SKM-1 (cell line): ENCODE data around the gene TBC1D19.

Experiments
- DNase-seq: peaks from one replicate; lab custom pipeline; 2025; ENCODE audit not compliant: unreplicated experiment; lab: John Stamatoyannopoulos, UW

TBC1D19 gene

DNA sequence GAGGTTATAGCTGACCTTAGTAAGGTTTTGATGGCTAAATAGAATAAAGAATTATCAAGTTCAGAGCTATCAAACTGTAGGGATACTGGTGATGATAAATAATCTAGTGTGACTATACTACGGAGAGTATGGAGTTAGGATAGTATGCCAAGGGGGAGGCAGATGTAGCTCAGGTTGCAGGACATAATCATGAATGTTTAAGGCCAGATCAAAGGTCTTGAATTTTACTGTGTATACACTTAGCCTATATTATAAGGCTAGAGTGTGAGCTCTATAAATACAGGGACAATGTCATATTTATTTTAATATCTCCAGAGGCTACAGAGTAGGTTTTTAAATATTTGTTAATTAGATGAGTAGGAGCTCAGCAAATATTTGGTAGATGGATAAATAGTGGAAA, 145.7 kb downstream of the TBC1D19 start:
- no peak for DNase-seq

DNA sequence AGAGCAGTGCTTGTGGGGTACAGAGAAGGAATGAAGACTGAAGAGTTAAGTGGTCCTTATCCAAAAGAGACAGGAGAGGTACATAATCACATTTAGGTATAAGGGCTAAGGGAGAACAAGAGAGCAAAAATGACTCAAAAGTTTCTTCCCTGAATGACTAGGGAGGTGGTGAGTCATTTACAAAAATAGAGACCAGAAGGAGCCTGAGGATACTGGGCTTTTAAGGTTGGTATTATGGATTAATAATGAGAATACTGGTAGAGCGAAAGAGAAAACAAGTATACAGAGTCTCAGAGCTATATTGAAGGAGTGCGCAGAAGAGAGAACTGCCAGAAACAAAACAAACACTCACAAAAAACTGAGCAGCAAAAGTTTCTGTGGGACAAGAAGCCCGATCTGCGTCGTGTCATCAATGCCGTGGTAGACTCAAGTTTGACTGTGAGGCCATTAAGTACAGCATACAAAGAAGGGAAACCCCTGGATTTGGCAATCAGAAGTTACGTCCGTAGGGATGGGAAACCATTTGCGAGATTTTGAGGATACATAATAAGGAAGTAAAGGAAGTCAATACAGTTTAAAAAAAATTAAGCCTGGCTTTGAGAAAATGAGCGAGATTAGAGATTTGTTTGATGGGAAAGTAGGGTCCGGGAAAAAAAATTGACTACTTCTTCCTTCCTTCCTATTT, 147.6 kb downstream of the TBC1D19 start:
- no peak for DNase-seq

DNA sequence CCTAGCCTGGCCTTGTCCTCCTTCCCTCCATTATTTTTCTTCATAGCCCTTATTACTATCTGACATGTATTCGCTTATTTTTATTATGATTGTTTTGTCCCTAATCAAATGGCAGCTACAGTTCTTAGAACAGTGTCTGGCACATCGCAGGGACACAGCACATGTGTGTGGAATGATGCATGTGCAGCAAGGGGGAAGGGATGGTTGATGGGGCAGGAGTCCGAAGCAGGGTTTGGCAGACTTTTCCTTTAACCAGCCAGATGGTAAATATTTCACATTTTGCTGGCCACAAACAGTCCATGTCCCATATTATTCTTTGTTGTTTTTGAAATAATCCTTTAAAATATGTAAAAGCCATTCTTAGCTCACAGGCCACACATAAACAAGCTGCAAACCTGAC, 148.5 kb downstream of the TBC1D19 start:
- DNase-seq = no peak

DNA sequence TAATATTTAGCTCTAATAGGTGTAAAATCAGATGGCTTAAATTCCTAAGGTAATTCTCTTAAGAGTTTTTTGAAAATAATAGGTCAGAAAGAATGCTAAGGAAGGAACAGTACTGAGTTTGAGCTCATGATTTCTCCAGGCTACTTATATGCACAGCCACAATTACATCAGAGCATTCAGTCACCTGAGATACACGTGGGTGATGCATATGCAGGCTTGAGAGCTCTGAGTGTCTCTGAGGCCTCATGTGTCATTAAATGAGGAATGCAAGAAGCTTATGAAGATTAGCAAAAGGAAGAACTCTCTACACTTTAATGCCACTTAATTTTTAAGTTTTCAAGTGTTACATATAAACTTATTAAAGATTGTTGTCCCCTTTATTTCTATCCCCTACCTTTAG, 152.7 kb downstream of the TBC1D19 start:
- DNase-seq = no peak

DNA sequence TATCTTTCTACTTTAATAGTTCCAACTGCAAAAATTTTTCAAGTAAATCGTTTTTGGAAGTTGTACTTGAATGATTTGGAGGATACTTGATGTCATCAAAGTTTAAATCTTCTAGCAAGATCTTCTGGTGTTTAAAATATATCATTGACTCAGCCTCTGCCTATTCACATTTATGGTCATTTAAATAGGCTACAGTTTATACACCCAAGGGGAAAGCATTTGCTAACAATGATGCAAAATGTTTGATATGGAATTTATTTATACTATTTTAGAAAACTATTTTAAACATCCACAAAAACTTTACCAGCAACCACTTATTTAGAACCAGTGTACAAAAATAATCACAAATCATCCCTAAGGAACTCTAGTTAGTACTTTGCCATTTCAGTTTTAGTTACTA, 153.5 kb downstream of the TBC1D19 start:
- no peak for DNase-seq

DNA sequence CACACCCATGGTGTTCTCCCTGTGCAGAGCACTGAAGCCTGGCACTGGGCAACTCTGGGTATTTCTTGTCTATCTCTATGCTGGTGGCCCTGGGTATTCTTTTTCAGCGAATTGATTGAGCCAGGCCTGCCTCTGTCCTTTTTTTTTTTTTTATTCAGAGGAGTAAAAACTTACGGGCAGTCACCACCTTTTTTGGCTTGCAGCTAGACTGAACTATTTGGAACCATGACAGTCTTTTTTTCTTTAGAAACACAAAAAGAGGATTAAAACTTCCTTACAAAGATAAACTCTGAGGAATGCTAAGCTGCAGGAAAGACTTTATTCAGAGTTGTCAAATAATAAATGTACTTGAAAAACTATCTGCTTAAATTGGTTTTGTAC, 157.6 kb downstream of the TBC1D19 start:
- no peak for DNase-seq

DNA sequence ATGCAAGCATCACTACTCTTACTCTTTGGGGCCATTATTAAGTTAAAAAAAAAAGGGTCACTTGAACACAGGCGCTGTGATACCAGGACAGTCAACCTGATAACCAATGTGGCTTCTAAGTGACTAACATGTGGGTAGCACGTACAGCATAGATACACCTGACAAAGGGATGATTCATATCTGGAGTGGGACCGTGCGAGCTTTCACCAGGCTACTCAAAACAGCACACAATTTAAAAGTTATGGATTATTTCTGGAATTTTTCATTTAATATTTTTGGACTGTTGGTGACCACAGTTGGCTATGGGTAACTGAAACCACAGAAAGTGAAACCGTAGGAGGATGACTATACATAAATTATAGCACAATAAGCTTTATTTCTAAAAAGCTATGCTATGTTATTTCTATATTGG, 162.9 kb downstream of the TBC1D19 start:
- DNase-seq = no peak

DNA sequence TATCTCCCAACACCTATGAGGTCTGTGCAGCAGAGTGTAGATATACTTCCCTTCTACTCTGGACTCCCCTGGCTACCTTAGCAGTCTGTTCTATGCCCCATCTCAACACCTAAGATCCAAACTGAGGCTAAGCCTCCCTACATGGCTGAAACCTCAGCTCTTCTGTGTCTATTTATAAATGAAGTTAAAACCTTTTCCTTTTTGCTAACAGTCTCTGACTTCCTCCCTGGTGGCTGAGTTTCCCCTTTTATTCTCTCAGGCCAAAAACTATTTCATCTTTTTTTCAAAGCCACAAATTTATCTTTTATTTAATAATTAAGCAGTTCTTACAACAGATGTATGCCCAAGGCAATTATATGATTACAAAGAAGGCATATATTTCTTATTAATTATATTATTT, 164.9 kb downstream of the TBC1D19 start:
- peak; percentile 57 for DNase-seq

DNA sequence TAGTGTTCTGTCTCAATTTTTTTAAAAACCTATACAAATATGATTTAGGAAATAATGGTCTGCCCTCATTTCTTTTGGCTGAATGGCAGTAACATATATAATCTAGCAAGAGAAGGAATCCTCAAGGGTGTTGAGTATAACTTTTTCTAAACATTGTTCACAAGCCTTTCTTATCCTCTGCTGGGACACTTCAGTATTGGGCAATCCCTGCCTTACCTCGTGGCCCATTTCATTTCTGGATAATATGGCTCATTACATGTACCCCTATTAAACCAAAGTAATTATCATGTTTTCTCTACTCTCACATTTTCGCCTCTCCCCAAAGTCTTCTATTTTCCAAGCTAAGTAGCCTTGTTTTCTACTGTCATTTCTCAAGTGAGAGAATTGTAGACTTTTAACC, 166.0 kb downstream of the TBC1D19 start:
- no peak for DNase-seq

DNA sequence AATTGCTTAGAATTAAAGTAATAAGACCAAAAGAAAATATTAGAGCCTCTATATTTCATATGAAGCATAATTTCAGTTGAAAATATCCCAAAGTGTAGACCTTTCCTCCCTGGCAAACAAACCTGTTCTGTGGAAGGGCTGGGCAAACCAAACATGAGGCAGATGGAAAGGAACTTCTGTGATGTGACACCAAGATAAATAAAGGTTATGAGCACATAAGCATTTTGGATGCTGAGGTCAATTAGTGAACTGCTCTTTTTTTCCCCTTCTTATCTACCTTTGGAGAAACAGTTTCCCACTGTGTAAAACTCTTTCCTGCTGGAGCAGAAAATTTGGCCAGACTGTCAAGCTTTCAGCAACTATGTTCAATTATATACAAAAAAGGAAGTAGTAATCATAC, 167.1 kb downstream of the TBC1D19 start:
- no peak for DNase-seq

DNA sequence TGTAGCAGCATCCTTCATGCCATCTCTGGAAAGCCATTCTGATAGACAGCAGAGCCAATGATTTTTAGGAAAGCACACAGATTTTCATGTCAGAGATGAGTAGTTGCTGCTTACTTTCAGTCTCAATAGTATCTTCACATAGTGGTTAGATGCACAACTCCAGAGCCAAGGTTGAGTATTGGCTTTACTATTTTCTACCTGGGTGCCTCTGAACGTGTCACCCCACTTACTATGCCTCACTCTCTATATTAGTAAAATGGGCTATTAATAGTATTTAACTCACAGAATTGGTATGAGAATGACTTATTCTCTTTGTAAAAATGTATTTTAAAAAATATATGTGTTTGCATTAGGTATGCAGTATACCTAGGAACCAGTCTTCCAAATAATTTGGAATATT, 168.0 kb downstream of the TBC1D19 start:
- no peak for DNase-seq

DNA sequence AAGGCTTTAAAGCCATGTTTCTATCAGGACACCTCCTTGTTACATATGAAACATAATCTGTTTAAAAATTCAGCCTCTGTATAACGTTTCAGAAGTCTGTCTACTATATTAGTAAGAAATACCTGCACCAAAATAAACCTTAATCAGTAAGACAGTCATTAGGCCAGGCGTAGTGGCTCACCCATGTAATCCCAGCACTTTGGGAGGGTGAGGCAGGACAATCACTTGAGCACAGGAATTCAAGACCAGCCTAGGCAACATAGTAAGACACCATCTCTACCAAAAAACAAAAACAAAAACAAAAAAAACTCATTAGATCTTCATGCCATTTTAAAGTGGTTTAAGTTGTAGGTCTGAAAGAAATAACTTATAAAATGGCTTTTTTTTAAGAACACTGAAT, 169.3 kb downstream of the TBC1D19 start:
- no peak for DNase-seq

DNA sequence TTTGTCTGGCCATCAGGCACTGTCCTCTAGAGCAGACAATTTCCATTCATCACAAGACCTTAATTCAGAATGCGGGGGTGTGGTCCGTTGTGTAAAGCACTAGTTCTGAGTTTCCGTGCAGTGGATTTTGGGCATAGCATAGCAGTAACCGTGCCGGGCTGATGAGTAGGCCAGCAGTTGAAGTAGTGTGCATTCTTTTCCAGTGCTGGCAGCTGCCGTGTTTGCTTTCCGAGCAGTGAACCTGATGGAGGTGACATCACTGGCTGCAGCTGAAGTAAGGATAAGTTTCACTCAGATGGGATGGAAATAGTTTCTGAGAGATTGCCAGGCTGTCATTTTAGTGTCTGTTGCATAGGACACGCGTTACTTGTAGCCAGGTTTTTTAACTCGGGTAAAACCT, 169.7 kb downstream of the TBC1D19 start:
- DNase-seq = no peak

DNA sequence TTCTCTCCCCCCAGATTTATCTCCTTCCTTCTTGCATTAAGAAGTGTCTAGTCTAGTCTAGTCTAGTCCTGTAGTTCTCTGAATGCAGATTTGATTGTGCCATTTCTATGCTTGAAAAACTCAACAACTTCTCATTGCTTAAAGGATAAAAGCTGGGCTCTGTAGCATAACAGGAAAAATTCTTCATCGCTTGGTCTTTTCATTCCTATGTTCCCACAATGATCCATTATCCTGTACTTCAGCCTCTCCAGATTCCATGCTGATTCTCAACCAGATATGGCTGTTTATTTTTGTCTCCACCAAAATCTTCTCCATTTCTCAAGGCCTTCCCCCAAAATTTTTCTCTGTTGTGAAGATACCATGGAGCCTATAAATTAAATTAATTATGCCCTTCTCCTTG, 173.9 kb downstream of the TBC1D19 start:
- no peak for DNase-seq

DNA sequence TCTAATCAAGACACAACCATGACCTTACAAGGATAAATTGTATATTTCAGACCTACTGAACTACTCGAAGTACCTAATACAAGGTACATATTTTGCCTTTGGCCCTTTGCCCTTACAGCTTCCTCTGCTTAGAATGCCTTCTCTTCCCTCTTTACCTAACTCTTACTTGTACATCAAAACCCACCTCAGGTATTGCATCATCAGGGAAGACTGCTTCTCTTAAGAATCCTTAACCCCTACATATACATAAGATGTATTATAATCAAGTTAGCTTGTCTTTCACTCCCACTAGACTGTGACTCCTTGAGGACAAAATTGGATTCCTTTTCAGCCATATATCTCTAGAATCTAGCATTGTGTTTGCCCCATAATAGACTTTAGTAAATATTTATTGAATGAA, 175.0 kb downstream of the TBC1D19 start:
- DNase-seq = no peak

DNA sequence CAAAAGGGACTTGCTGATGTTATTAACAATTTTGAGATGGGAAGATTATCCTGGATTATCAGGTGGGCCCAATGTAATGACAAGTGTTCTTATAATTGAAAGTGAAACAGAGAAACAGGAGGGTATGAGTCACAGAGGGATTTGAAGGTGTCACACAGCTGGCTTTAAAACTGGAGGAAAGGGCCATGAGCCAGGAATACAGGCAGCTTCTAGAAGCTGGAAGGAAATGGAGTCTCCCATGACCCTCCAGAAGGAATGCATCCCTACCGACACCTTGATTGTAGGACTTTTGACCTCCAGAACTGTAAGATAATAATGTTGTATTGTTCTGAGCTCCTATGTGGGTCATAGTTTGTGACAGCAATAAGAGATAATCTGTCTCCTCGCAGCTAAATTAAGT, 178.8 kb downstream of the TBC1D19 start:
- no peak for DNase-seq

DNA sequence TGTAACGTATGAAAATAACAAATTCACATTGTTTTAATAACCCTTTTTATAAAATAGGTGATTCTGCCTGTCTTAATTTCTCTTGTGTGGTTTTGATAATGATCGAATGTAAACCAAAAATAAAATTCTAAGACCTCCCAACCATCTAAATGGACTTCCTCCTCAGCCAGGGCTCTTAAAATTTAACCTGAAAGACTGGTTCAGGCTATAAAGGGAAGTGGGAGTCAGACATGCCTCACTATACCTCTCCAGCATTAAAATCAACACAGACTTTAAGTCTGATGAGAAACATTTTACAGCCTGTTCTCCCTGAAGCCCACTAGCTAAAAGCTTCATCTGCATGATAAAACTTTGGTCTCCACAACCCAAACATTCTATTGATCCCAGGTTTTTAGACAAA, 179.2 kb downstream of the TBC1D19 start:
- DNase-seq = peak; percentile 18

DNA sequence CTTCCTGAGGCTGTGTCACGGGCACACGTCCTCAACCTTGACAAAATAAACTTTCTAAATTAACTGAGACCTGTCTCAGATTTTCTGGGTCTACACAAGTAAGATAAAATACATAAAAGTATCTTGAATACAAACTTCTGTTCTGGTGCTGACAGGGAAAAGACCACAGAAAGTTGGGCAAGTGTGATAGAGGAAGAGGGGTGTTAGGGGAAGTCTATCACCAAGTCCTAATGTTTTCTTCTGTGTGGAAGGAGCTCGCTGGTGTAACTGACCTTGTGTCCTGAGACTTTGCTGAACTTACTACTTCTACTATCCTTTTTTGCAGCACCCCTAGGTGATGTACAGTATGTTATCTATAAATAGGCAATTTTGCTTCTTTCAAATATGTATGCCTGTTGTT, 179.8 kb downstream of the TBC1D19 start:
- DNase-seq = peak; percentile 79

DNA sequence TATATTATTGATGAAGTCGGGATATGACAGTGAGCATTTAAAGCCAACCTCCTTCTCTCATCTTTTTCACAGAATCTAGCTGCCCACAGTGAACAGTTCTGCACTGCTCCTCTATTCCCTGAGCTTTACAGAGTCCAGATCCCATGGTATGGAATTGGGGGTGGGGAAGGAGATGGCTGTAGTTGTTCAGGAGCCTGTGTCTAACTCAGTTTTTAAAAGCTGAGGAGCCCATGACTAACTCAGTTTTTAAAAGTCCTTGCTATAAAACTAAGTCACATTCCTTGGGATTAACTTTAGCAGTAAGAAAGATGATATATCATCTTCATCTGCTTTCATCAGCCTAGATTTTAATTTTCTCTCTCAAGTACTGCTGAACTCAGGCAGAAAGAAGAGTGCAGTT, 180.3 kb downstream of the TBC1D19 start:
- DNase-seq = no peak

DNA sequence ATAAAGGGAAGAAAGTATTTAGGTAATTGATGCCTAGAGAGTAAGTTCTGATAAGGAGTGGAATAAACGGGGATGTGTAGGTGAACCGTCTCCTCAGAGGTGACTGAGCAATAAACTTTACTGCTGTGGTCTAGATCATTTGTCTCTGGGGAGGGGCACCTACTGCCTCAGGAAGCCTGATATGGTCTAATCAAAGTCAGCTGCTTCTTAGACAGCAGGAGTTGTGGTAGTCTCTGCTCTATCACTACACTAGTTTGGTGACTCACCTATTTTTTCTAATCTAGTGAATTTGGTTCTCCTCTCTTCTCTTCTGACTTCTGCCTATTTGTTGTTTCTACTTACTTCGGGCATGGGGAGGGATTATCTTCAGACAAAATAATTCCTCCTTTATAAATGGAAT, 181.6 kb downstream of the TBC1D19 start:
- DNase-seq = no peak

DNA sequence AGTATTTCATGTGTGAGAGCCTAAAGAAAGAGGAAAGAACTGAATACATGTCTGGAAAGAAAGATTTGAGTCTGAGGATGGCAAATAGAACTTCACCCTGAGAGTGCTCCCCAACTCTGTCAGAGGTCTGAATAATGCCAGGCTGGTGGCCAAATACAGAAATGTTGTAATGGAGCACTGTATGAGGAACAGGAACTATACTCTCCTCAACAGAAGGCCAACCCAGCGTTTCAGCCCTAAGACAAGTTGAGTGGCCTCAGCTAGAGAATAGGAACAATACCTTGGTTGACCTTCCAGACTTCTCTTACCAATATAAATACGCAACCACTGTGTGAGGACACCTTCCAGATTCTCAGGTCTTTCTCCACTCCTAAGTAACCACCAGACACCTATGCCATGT, 182.3 kb downstream of the TBC1D19 start:
- DNase-seq = peak; percentile 94

DNA sequence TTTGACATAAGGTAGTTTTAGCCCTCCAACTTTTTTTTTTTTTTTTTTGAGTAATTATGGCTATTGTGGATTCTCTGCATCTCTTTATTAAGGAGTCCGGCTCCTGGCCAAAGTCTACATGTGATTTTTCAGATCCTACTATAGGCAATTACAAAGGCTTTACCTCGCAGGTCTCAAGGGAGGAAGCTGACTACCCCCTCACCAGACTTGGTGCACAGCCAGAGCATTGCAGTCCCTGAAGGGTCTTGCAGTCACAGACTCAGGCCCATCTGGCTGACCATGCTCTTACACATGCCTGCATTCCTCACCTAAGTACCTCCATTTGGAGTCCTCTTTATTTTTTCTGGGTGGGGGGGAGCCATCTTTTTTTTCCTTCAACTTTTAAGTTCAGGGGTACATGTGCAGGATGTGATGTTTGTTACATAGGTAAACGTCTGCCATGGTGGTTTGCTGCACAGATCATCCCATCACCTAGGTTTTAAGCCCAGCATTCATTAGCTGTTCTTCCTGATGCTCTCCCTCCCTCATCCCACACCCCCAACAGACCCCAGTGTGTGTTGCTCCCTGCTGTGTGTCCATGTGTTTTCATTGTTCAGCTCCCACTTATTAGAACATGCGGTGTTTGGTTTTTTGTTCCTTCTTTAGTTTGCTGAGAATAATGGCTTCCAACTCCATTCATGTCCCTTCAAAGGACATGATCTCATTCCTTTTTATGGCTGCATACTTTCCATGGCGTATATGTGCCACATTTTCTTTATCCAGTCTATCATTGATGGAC, 188.4 kb downstream of the TBC1D19 start:
- no peak for DNase-seq

DNA sequence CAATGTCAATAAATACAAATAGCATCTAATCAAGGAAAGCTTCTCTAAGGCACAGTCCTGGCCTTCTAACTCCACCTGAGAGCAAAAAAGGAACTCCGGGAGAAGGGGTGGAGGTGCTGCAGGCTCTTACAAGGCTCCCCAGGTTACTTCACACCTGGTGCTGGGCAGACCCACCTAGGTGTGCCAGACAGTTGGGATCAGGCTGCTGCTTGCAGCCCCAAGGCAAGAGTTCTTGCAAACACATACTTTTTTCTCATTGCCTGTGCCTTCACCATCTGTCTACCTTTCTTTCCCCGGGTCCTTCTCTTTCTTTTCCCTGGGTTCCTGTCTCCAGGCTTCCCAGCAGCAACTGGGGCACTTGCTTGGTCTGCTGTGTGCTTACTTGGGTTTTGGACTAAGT, 195.3 kb downstream of the TBC1D19 start:
- no peak for DNase-seq
